K562 (cell line): ENCODE data around the gene LAMA2. TPM values are rescaled to one million over a fixed set of nuclear protein-coding genes. Genes with fewer than 3 reads are reported as not detected.
A peak's percentile ranks its signal among the peaks of the same experiment; 100 is the strongest.

Source experiments
- ATAC-seq: fragments of 200-7000 bp; cut with Tn5 transposase; 3 replicates; pipeline ENCODE4 v1.9.1; 2020; ENCODE audit warnings: moderate library complexity
- BruUV-seq: library from RNA; stranded (reverse); fragments of 400-500 nt; replicated peaks from 2 replicates; lab custom pipeline; 2021; lab: Mats Ljungman, UMichigan
- CTCF ChIA-PET: fragments of 300-600 bp; formaldehyde crosslinking; extraction: SDS; loops from one replicate; lab custom pipeline; 2021; ENCODE audit warnings: low intra/inter-chr PET ratio; lab: Yijun Ruan, JAX
- POLR2A ChIA-PET: fragments of 300-600, 350-650 bp; sonication (Branson Sonifier 250); formaldehyde crosslinking; extraction: SDS; loops from one replicate; lab custom pipeline; 2021; ENCODE audit warnings: antibody characterized with exemption, inconsistent platforms; lab: Yijun Ruan, JAX
- DNase-seq, 4 experiments: peaks; one replicate each; pipeline versions ENCODE4 v3.0.0 to v3.0.0-alpha.2; 2011 to 2018; ENCODE audit warnings: low spot score in 3 of 4, mixed read lengths in 3 of 4; ENCODE audit errors: extremely low read depth in 1 of 4
- FAIRE-seq: peaks from 2 replicates; lab custom pipeline; 2011; peaks lifted over from hg19 to GRCh38; lab: Jason Lieb, UNC
- H2AFZ ChIP-seq: 2 replicates; pipeline ENCODE4 v1.6.0; 2011; ENCODE audit warnings: low read depth, low read length, control low read depth, inconsistent platforms
- H3K27ac ChIP-seq: fragments of 200-600 bp; 3 replicates; pipeline ENCODE4 v1.8.0; 2011; ENCODE audit warnings: low read depth, mild to moderate bottlenecking, control low read depth, inconsistent platforms, low read length, moderate library complexity, mixed read lengths; ENCODE audit errors: extremely low read depth
- H3K27me3 ChIP-seq, 2 experiments: fragments of 300-600 bp in 1 of 2; 2 replicates in 1 of 2; 3 replicates in 1 of 2; pipeline versions ENCODE4 v1.6.0 to v1.8.0; 2011; ENCODE audit warnings: inconsistent platforms in 2 of 2, low read length in 2 of 2, mild to moderate bottlenecking in 1 of 2, mixed read lengths in 1 of 2, moderate library complexity in 1 of 2; ENCODE audit not compliant: control insufficient read depth in 2 of 2, insufficient read depth in 2 of 2
- H3K36me3 ChIP-seq: fragments of 300-600 bp; 3 replicates; pipeline ENCODE4 v1.8.0; 2011; ENCODE audit warnings: mild to moderate bottlenecking, low read length, inconsistent platforms; ENCODE audit not compliant: control insufficient read depth, insufficient read depth
- H3K4me1 ChIP-seq, 2 experiments: fragments of 200-600 bp in 1 of 2; replicated peaks in 1 of 2; 2 replicates in 1 of 2; 3 replicates in 1 of 2; pipeline versions ENCODE4 v1.5.1 to v1.8.0; 2011; ENCODE audit warnings: inconsistent platforms in 2 of 2, low read length in 2 of 2, mild to moderate bottlenecking in 1 of 2, mixed read lengths in 1 of 2, moderate library complexity in 1 of 2; ENCODE audit not compliant: control insufficient read depth in 2 of 2, insufficient read depth in 2 of 2
- H3K4me2 ChIP-seq: 2 replicates; pipeline ENCODE4 v1.6.1; 2011; ENCODE audit warnings: low read length, control low read depth, inconsistent platforms, mixed read lengths; ENCODE audit not compliant: insufficient read depth
- H3K4me3 ChIP-seq: fragments of 200-600 bp; sonication (generic), shearing (Covaris generic); 2 replicates; pipeline ENCODE4 v1.5.1; 2016; ENCODE audit warnings: control low read depth, inconsistent platforms
- H3K79me2 ChIP-seq: fragments of 200-600 bp; 3 replicates; pipeline ENCODE4 v1.8.0; 2011; ENCODE audit warnings: low read length, inconsistent platforms; ENCODE audit not compliant: control insufficient read depth, insufficient read depth
- H3K9ac ChIP-seq, 2 experiments: 2 replicates each; pipeline versions ENCODE4 v1.6.0 to v1.6.1; 2011; ENCODE audit warnings: low read depth in 2 of 2, low read length in 2 of 2, control low read depth in 1 of 2, inconsistent platforms in 1 of 2, mild to moderate bottlenecking in 1 of 2, mixed read lengths in 1 of 2; ENCODE audit not compliant: insufficient read depth in 1 of 2
- H3K9me1 ChIP-seq: one replicate; pipeline ENCODE4 v1.6.0; 2011; ENCODE audit warnings: inconsistent platforms, mild to moderate bottlenecking, low read length, moderate library complexity; ENCODE audit not compliant: control insufficient read depth, insufficient read depth
- H3K9me3 ChIP-seq: replicated peaks from 2 replicates; pipeline ENCODE4 v1.5.1; 2011; ENCODE audit warnings: low read depth, low read length, inconsistent platforms; ENCODE audit not compliant: control insufficient read depth, insufficient read depth
- H4K20me1 ChIP-seq: replicated peaks from 2 replicates; pipeline ENCODE4 v1.6.1; 2011; ENCODE audit warnings: low read length, inconsistent platforms, mixed read lengths; ENCODE audit not compliant: control insufficient read depth, insufficient read depth
- FOXJ3 ChIP-seq: sonication (generic); formaldehyde crosslinking; IDR thresholded peaks from 2 replicates; pipeline ENCODE4 v1.4.0; 2020; ENCODE audit warnings: mild to moderate bottlenecking, missing genetic modification reagents
- FOXM1 ChIP-seq, 2 experiments: fragments of 450-650 bp in 1 of 2; sonication (generic) in 1 of 2; formaldehyde crosslinking in 1 of 2; IDR thresholded peaks; 2 replicates each; pipeline versions ENCODE4 v1.6.1 to v1.9.0; 2017 to 2022; ENCODE audit warnings: low read depth in 2 of 2, mild to moderate bottlenecking in 2 of 2, missing genetic modification reagents in 1 of 2, moderate library complexity in 1 of 2
- RBM22 ChIP-seq: fragments of 200-400 bp; formaldehyde crosslinking; IDR thresholded peaks from 2 replicates; pipeline ENCODE4 v1.6.1; 2018; ENCODE audit warnings: low read length, low read depth; ENCODE audit not compliant: poor library complexity, severe bottlenecking
- ZNF124 ChIP-seq: sonication (generic); formaldehyde crosslinking; IDR thresholded peaks from 2 replicates; pipeline ENCODE4 v1.8.1; 2022; ENCODE audit warnings: missing genetic modification reagents
- ZNF507 ChIP-seq: conservative IDR thresholded peaks from 2 replicates; pipeline ENCODE4 v1.6.1; 2017; ENCODE audit warnings: missing genetic modification characterization, missing compliant biosample characterization
- WGBS: fragments of 100-300 bp; shearing (Covaris generic); methylation state at CpG from one replicate; pipeline ENCODE4 v1.1.6; 2016; ENCODE audit warnings: low coverage, mixed read lengths; ENCODE audit not compliant: insufficient coverage; ENCODE audit errors: missing lambda C conversion rate; 5-methylcytosine and 5-hydroxymethylcytosine counted together
- in situ Hi-C: fragments of 300-500 bp; cut with MboI; formaldehyde crosslinking; loops from 4 replicates; pipeline ENCODE4 v1.15.0; 2018; ENCODE audit warnings: inconsistent platforms, mixed read lengths
- intact Hi-C: fragments of 100-400 bp; cut with micrococcal nuclease; formaldehyde crosslinking; loops from 2 replicates; pipeline ENCODE4 v1.14.2; 2022
- polyA plus RNA-seq, 8 experiments: library from polyadenylated mRNA; depleted of rRNA in 4 of 8; stranded (reverse) in 5 of 8; unstranded in 3 of 8; fragments of >200 nt; fragmentation: Nextera tagmentation in 2 of 8; fragmentation: Illumina TruSeq in 1 of 8; extraction: Ambion mirVana in 2 of 8; extraction: Trizol in 1 of 8; gene quantifications; 2 replicates each; pipeline versions ENCODE4 v1.2.1 to v1.2.3, GENCODE V29; 2011 to 2014; ENCODE audit warnings: inconsistent platforms in 1 of 8, missing spikeins in 1 of 8
- total RNA-seq, 7 experiments: library from RNA; depleted of rRNA in 6 of 7; stranded (reverse); fragments of >200 nt in 6 of 7; fragmentation: Illumina TruSeq in 2 of 7; extraction: Trizol in 2 of 7; gene quantifications; 2 replicates each; pipeline versions ENCODE4 v1.2.1 to v1.2.3, GENCODE V29; 2011 to 2021; ENCODE audit warnings: low replicate concordance in 1 of 7
- TF ChIP-seq, protein P1 (sequence below), 2 experiments: fragments of 450-650 bp in 1 of 2; IDR thresholded peaks; 2 replicates each; pipeline ENCODE4 v1.6.1; 2011 to 2017; ENCODE audit warnings: low read depth in 2 of 2, antibody characterized with exemption in 1 of 2, borderline replicate concordance in 1 of 2, low read length in 1 of 2, mild to moderate bottlenecking in 1 of 2, mixed read lengths in 1 of 2; ENCODE audit not compliant: control insufficient read depth in 1 of 2

LAMA2 gene
- total and polyA plus RNA-seq, 9 of the 15 experiments (the other 6 are each of a cell fraction or from before 2014, with no cell fraction given), result 0.04 to 1.5 (median 0.36) TPM

GRCh38 chr6:128860782-128861181 is 22.2 kb upstream of the LAMA2 start:
- Histone ChIP-seq H2AFZ (no peak overlapping the region), H3K4me2 (no peak overlapping the region), H3K4me1 (no peaks in the 10 kb centered on the region), H3K9me1 (no peaks in the 10 kb centered on the region), H4K20me1 (no peaks in the 10 kb centered on the region), H3K36me3 (no peaks in the 10 kb centered on the region), H3K9me3 (no peaks in the 10 kb centered on the region), H3K4me3 (no peak overlapping the region), H3K9ac (no peak overlapping the region), H3K27ac (no peak overlapping the region), H3K79me2 (no peaks in the 10 kb centered on the region), H3K27me3 (no peaks in the 10 kb centered on the region)
- FAIRE-seq (no peak), DNase-seq (no peak), ATAC-seq (no peak)
- TF ChIP-seq RBM22, result no peak
- peak; percentile 78 for TF ChIP-seq ZNF507 (tag)
- TF ChIP-seq, protein P1, sequence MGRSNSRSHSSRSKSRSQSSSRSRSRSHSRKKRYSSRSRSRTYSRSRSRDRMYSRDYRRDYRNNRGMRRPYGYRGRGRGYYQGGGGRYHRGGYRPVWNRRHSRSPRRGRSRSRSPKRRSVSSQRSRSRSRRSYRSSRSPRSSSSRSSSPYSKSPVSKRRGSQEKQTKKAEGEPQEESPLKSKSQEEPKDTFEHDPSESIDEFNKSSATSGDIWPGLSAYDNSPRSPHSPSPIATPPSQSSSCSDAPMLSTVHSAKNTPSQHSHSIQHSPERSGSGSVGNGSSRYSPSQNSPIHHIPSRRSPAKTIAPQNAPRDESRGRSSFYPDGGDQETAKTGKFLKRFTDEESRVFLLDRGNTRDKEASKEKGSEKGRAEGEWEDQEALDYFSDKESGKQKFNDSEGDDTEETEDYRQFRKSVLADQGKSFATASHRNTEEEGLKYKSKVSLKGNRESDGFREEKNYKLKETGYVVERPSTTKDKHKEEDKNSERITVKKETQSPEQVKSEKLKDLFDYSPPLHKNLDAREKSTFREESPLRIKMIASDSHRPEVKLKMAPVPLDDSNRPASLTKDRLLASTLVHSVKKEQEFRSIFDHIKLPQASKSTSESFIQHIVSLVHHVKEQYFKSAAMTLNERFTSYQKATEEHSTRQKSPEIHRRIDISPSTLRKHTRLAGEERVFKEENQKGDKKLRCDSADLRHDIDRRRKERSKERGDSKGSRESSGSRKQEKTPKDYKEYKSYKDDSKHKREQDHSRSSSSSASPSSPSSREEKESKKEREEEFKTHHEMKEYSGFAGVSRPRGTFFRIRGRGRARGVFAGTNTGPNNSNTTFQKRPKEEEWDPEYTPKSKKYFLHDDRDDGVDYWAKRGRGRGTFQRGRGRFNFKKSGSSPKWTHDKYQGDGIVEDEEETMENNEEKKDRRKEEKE (IDR thresholded peaks at IDR 0.05; ENCODE audit: borderline replicate concordance in 1 of 2, control insufficient read depth in 1 of 2, low read depth in 2 of 2, low read length in 1 of 2), result no peak
- TF ChIP-seq FOXJ3 (CRISPR knock-in tag), result no peak
- no peak for TF ChIP-seq ZNF124 (CRISPR knock-in tag)
- no peak for TF ChIP-seq FOXM1 (IDR thresholded peaks at IDR 0.05; ENCODE audit: low read depth)
- TF ChIP-seq FOXM1 (CRISPR knock-in tag; IDR thresholded peaks at IDR 0.05; ENCODE audit: low read depth), result no peak
- intact Hi-C loops (no loop called here), in situ Hi-C loops (no loop called here)
- WGBS, result 0% methylated on average over 1 of the region's 1 CpG
- POLR2A ChIA-PET, result no interaction called here
- CTCF ChIA-PET, result no interaction called here
- no TSS peak for BruUV-seq
